ENCODE data around the gene C1orf174.

Gene C1orf174

DNA sequence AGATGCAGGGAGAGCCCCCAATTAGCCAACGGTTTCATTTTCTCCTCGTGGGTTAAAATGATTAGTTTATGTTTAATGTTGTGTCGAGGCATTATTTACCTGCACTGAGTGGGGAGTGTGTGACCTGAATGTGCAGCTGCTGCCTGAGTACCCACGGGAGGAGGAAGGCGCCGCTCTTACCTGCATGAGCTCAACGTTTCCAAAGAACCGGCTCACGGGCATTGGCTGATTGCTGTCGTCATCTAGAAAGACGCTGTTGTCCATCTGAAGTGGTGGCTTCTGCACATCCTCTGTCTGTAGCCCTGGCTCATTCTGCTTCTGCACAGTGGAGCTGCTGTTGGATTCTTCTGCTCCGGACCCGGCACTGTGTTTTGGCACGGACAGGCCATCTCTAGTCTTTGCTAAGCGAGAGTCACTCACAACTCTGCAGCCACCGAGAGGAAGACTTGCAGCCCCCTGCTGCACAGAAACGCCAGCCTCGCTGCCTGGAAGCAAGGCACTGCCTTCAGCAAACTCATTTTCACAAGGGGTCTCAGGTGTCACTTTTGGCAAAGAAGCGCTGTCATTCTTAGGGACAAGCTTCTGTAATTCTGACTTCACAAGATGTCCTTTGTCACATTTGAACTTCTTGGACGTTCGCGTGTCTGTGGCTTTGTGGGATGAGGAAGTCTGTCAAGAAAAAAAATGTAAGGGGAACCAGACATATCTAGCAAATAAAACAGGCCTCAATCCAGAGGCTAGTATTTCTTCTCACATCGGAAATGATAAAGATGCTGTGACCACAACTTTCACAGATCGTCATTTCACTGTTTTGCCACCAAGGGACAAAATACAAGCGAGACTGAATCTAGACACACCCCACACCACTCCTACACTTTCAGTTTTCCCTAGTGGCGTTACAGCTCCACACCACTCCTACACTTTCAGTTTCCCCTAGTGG lies 9.4 kb downstream of the C1orf174 start:
- no peak overlapping the region for H3K4me3 ChIP-seq (ENCODE audit: low read depth, low read length)
- TF ChIP-seq, protein P1, sequence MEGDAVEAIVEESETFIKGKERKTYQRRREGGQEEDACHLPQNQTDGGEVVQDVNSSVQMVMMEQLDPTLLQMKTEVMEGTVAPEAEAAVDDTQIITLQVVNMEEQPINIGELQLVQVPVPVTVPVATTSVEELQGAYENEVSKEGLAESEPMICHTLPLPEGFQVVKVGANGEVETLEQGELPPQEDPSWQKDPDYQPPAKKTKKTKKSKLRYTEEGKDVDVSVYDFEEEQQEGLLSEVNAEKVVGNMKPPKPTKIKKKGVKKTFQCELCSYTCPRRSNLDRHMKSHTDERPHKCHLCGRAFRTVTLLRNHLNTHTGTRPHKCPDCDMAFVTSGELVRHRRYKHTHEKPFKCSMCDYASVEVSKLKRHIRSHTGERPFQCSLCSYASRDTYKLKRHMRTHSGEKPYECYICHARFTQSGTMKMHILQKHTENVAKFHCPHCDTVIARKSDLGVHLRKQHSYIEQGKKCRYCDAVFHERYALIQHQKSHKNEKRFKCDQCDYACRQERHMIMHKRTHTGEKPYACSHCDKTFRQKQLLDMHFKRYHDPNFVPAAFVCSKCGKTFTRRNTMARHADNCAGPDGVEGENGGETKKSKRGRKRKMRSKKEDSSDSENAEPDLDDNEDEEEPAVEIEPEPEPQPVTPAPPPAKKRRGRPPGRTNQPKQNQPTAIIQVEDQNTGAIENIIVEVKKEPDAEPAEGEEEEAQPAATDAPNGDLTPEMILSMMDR (IDR thresholded peaks at IDR 0.05; ENCODE audit: low read depth, low read length), result no peak

DNA sequence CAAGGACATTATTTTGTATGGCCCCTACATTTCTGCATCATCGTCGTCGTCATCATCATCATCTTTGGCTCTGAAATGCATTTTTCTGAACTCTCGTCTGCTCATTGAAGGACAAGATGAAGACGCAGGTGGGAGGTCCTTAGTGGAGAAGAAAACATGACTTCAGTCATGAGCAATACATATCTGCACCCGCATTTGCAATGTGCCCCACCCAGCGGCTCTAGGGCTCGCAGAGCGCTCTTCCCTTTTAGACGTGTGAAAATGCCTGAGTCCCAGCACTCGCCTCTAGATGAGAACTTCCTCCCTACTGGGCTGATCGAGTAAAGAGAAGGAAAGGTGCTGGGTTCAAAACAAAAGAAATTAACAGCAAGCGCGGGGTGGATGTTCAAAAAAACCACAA lies 10.1 kb downstream of the C1orf174 start:
- no peak overlapping the region for H3K4me3 ChIP-seq (ENCODE audit: low read depth, low read length)
- TF ChIP-seq, protein P1 (IDR thresholded peaks at IDR 0.05; ENCODE audit: low read depth, low read length), result no peak

DNA sequence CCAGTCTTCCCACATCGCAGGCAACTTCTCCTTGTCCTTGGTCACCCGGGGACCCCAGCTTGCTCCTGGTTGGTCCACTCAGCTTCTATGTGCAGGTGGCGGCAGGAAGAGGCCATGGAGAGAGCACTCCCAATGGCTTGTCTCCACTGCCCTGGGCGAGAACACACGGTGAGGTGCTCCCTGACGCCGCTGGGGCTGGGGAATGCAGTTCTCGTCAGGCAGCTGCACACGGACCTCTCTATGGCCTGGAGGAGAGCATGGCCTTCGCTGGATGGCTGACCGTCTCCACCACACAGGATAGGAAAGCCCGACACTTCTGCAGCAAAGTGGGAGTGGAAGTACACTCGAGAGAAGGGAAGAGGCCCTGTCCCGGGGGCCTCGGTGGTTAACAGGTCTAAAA lies 11.8 kb downstream of the C1orf174 start:
- no peak overlapping the region for H3K4me3 ChIP-seq (ENCODE audit: low read depth, low read length)
- TF ChIP-seq, protein P1 (IDR thresholded peaks at IDR 0.05; ENCODE audit: low read depth, low read length), result no peak

DNA sequence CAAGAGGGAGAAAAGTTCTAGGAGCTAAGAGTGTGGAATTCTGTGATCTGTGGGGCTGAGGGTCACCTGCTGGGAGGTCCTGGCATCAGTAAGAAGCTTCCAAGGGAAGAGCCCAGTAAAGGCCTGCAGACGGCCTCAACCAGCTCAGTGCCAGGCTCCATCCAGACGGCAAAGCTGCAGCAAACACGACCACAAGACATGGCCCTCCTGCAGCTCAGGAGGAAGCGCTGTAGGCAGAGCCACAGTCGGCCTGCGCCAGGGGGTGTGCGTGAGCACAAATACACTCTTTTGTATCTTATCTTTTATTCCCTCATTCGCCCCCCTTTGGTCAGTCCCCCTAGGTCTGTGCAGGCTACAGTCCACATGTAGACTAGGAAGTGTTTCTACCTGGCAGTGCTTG lies 13.4 kb downstream of the C1orf174 start:
- TF ChIP-seq, protein P1 (IDR thresholded peaks at IDR 0.05; ENCODE audit: low read depth, low read length), result no peak
- no peak overlapping the region for H3K4me3 ChIP-seq (ENCODE audit: low read depth, low read length)

DNA sequence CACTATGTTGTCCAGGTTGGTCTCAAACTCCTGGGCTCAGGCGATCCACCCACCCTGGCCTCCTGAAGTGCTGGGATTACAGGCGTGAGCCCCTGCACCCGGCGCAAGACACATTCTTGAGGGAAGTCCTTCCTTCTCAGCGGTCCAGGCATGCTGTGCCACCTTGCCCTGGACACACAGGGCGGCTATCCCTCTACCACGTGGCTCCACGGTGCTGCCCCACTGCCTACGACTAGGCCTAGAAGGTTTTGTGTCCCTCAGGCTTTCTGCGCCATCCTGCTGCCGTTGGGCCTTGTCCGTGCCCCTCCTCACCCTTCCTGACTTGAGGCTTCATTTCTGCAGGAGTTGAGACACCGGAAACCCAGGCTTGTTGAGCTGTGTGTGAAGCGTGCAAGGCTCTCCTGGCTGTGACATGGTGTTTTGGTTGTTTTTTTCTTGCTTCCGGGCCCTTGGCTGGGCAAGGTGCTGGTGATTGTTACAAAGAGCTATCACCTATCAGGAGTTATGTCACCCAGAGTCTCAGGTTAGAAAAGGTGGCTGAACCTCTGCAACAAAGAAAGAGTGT lies 13.9 kb downstream of the C1orf174 start:
- TF ChIP-seq, protein P1 (IDR thresholded peaks at IDR 0.05; ENCODE audit: low read depth, low read length), result no peak
- H3K4me3 ChIP-seq (ENCODE audit: low read depth, low read length), result no peak overlapping the region

DNA sequence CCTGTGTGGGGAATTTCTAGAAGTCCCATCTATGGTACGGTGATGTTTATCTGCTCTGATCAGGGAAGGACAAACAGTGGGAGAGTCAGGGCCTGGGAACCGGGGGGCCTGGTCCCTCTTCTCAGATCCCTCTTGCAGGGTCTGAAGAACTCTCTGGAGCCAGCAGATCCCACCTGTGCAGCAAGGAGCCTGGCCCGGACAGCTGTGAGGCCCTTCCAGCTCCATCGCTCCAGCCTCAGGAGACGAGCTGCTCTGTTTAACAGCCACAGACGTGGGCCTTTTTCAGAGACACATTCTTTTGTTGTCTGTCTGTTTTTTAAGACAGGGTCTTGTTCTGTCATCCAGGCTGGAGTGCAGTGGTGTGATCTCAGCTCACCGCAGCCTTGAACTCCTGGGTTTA lies 14.5 kb downstream of the C1orf174 start:
- TF ChIP-seq, protein P1 (IDR thresholded peaks at IDR 0.05; ENCODE audit: low read depth, low read length), result no peak
- no peak overlapping the region for H3K4me3 ChIP-seq (ENCODE audit: low read depth, low read length)

DNA sequence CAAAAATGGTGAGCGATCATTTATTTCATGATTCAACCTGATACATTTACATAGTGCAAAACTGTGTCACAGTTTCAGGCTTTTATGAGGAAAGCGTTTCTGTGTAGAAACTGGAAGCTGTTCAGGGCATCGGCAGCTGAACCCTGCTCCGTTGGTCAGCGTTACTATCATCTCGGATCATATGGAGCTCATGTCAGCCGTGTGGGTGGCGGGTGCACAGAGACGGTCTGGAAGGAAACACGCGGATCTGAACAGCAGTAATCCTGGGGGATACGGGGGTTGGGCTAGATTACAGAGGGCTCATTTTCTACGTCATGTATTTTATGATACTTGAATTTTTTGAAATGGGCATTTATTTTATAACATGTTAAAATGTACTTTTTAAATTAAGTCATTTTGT lies 15.1 kb downstream of the C1orf174 start:
- no peak overlapping the region for H3K4me3 ChIP-seq (ENCODE audit: low read depth, low read length)
- TF ChIP-seq, protein P1 (IDR thresholded peaks at IDR 0.05; ENCODE audit: low read depth, low read length), result no peak
